Gastroesophageal sphincter (tissue), 4 donors: ENCODE data around the gene PHLDB1. TPM values are rescaled to one million over a fixed set of nuclear protein-coding genes. Genes with fewer than 3 reads are reported as not detected.
A peak's percentile ranks its signal among the peaks of the same experiment; 100 is the strongest.
"Not testable (repeated sequence)": the region's sequence is repeated elsewhere in the genome, so short reads cannot be mapped to it uniquely, and the experiment has no call there.

ENCODE experiments used
- ATAC-seq: fragments of 150-250 bp; one replicate; pipeline ENCODE4 v1.9.1; 2016; ENCODE audit warnings: mild to moderate bottlenecking, moderate library complexity
- H3K27ac ChIP-seq, 4 donors: fragments of 200-600 bp; sonication (generic) in 3 of 4; 1 replicate in 3 of 4; 2 replicates in 1 of 4; pipeline ENCODE4 v1.5.1; 2016 to 2019
- H3K27me3 ChIP-seq: fragments of 200-600 bp; sonication (generic); one replicate; pipeline ENCODE4 v1.5.1; 2019
- H3K36me3 ChIP-seq, 2 donors: fragments of 200-600 bp; sonication (generic); one replicate each; pipeline ENCODE4 v1.5.1; 2019; ENCODE audit warnings: control low read depth in 1 of 2
- H3K4me1 ChIP-seq, 3 donors: fragments of 200-600 bp; sonication (generic); 1 replicate in 2 of 3; 2 replicates in 1 of 3; pipeline ENCODE4 v1.5.1; 2016 to 2019; ENCODE audit warnings: control low read depth in 2 of 3
- H3K4me3 ChIP-seq, 2 donors: fragments of 200-600 bp; sonication (generic); one replicate each; pipeline ENCODE4 v1.5.1; 2019; ENCODE audit warnings: mild to moderate bottlenecking in 1 of 2, moderate library complexity in 1 of 2
- H3K9me3 ChIP-seq, 3 donors: fragments of 200-600 bp; sonication (generic); one replicate each; pipeline ENCODE4 v1.5.1; 2017 to 2019; ENCODE audit warnings: control low read depth in 2 of 3
- EP300 ChIP-seq: sonication (generic); formaldehyde crosslinking; IDR thresholded peaks from one replicate; pipeline ENCODE4 v1.6.1; 2017; ENCODE audit warnings: antibody characterized with exemption, mild to moderate bottlenecking
- POLR2A ChIP-seq, 2 donors: fragments of 450-650 bp; IDR thresholded peaks; one replicate each; pipeline ENCODE4 v1.6.1; 2017; ENCODE audit warnings: antibody characterized with exemption in 2 of 2, mild to moderate bottlenecking in 2 of 2, moderate library complexity in 1 of 2
- POLR2AphosphoS5 ChIP-seq: sonication (generic); formaldehyde crosslinking; IDR thresholded peaks from one replicate; pipeline ENCODE4 v1.6.1; 2017; ENCODE audit warnings: antibody characterized with exemption
- WGBS, 2 donors: methylation state at CpG; one replicate each; pipeline ENCODE4 v1.1.5; 2018; ENCODE audit warnings: low coverage in 1 of 2; 5-methylcytosine and 5-hydroxymethylcytosine counted together
- total RNA-seq, 4 donors: library from RNA; depleted of rRNA; stranded (reverse); fragments of >200 nt; gene quantifications; one replicate each; pipeline ENCODE4 v1.1.0, GENCODE V29; 2016
- TF ChIP-seq, protein P1 (sequence below), 4 experiments: fragments of 200-600 bp in 2 of 4; fragments of 450-650 bp in 2 of 4; sonication (generic) in 1 of 4; IDR thresholded peaks; one replicate each; pipeline ENCODE4 v1.5.1; 2017 to 2019; ENCODE audit warnings: antibody characterized with exemption in 4 of 4, mild to moderate bottlenecking in 2 of 4, moderate library complexity in 2 of 4

The PHLDB1 gene
- total RNA-seq, 4 donors from 2014 or later: 45.8 to 144 (median 101) TPM

DNA sequence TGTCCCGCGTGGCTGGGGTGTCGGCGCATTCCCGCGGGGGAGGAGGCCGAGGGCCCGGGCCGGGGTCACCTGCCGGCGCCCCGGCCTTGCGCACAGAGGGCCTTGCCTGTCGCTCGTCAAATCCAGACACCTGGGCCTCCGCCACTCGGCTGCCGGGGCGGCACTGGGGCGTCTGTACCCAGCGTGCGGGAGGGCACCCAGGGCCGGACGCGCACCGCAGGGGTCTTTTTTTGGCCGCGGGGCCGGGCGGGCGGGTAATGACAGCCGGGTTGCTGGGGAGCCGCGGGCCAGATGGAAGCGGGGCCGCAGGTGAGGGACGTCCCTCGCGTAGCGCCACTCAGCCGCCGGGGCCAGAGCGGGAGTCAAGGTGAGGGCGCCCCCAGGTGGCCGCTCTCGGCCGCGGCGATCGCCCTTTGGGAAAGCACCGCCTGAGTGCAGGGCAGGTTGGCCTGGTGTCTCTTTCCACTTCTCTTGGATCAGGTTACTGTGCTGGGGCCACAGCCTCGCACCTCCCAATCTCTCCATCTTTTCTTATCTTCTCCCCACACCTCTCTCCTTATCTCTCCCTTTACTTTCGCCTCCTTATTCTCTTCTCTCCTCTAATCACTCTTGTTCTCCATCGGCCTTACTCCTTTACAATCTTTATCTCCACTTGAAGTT is 3.5 kb downstream of the PHLDB1 start:
- H3K4me3 ChIP-seq: peak overlapping the region; percentile 29 to 87
- WGBS, 2 donors: 8 to 33% methylated on average over 3 to 9 of the region's 54 CpGs
- peaks cover 0 to 28% of the 10 kb centered on the region in 2 donors for H3K36me3 ChIP-seq
- peak; percentile 41 for ATAC-seq
- no peaks in the 10 kb centered on the region for H3K9me3 ChIP-seq
- H3K27ac ChIP-seq: peak overlapping the region in 3 of 4 donors; percentile 92 to 94 (median 92)
- peaks cover 0 to 83% (median 24%) of the 10 kb centered on the region in 3 donors for H3K4me1 ChIP-seq
- no peaks in the 10 kb centered on the region for H3K27me3 ChIP-seq
- TF ChIP-seq POLR2A (IDR thresholded peaks at IDR 0.05) (no peak), EP300 (no peak), POLR2AphosphoS5 (no peak)
- TF ChIP-seq, protein P1, sequence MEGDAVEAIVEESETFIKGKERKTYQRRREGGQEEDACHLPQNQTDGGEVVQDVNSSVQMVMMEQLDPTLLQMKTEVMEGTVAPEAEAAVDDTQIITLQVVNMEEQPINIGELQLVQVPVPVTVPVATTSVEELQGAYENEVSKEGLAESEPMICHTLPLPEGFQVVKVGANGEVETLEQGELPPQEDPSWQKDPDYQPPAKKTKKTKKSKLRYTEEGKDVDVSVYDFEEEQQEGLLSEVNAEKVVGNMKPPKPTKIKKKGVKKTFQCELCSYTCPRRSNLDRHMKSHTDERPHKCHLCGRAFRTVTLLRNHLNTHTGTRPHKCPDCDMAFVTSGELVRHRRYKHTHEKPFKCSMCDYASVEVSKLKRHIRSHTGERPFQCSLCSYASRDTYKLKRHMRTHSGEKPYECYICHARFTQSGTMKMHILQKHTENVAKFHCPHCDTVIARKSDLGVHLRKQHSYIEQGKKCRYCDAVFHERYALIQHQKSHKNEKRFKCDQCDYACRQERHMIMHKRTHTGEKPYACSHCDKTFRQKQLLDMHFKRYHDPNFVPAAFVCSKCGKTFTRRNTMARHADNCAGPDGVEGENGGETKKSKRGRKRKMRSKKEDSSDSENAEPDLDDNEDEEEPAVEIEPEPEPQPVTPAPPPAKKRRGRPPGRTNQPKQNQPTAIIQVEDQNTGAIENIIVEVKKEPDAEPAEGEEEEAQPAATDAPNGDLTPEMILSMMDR (IDR thresholded peaks at IDR 0.05): peak in 3 of 4 experiments; percentile 74 to 93 (median 79)

DNA sequence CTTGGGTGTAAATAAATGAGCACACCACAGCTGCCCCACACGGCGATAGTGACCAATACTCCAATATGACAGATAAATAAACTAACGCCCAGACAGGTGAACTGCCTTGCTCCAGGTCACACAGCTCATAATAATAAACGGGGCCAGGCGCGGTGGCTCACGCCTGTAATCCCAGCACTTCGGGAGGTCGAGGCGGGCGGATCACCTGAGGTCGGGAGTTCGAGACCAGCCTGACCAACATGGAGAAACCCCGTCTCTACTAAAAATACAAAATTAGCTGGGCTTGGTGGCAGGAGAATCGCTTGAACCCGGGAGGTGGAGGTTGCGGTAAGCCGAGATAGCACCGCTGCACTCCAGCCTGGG is 4.0 kb downstream of the PHLDB1 start:
- not testable (repeated sequence) for ATAC-seq, H3K9me3 ChIP-seq, H3K27me3 ChIP-seq
- peaks cover 0 to 83% (median 19%) of the 10 kb centered on the region in 3 donors for H3K4me1 ChIP-seq
- H3K4me3 ChIP-seq: peak overlapping the region in 1 of 2 donors; percentile 87
- H3K36me3 ChIP-seq: peaks cover 0 to 33% of the 10 kb centered on the region in 2 donors
- WGBS, 2 donors: 53 to 65% methylated on average over 7 to 16 of the region's 19 CpGs
- H3K27ac ChIP-seq: peak overlapping the region in 3 of 4 donors; percentile 49 to 94 (median 92)

DNA sequence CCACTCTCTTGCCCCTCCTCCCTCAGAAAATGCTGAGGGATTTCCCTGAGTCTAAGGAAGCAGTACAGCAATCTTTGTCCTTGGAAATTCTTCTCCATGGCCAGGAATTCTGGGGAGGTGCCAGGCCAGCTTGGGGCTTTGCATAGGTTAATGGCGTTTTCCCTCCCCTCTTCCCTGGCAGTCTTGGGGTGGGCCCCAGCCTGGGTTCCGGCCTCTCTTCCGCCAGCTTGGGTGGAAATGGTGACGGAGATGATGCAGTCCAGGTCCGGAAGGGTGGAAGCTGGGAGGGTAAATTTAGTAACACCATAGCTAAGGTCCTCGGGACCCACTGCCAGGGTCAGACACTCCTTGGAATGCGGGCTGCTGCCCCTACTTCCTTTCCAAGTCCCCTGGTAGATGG is 5.0 kb downstream of the PHLDB1 start:
- no peak for TF ChIP-seq POLR2AphosphoS5
- no peak for TF ChIP-seq EP300
- no peak for TF ChIP-seq POLR2A (IDR thresholded peaks at IDR 0.05)
- TF ChIP-seq, protein P1 (IDR thresholded peaks at IDR 0.05): no peak
- H3K4me3 ChIP-seq: no peak overlapping the region
- ATAC-seq: no peak
- H3K4me1 ChIP-seq: peaks cover 0 to 83% (median 13%) of the 10 kb centered on the region in 3 donors
- peaks cover 0 to 42% of the 10 kb centered on the region in 2 donors for H3K36me3 ChIP-seq
- no peaks in the 10 kb centered on the region for H3K9me3 ChIP-seq
- H3K27ac ChIP-seq: peak overlapping the region in 3 of 4 donors; percentile 62 to 78 (median 63)
- H3K27me3 ChIP-seq: no peaks in the 10 kb centered on the region
- 32% methylated on average over 2 to 5 of the region's 7 CpGs for WGBS, 2 donors

DNA sequence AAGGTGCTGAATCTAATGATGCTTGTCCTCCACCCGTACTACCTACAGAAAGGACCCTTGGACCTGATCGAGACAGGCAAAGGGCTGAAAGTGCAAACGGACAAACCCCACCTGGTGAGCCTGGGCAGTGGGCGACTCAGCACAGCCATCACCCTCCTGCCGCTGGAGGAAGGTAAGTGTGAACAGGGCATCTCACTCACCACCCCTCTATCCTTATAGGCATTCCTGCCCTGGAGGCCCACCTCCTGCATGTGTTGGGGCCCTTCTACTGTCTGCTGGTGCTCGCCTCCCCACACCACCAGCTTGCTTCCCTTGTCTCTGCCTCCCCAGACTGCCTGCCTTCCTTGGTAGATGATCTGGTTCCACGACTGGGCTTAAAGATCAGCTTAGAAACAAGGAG is 7.1 kb downstream of the PHLDB1 start:
- Histone ChIP-seq H3K27ac (peak overlapping the region in 2 of 4 donors; percentile 26 to 63), H3K4me1 (peaks cover 0 to 87% (median 19%) of the 10 kb centered on the region in 3 donors), H3K4me3 (no peak overlapping the region), H3K36me3 (peaks cover 0 to 43% of the 10 kb centered on the region in 2 donors), H3K27me3 (no peaks in the 10 kb centered on the region), H3K9me3 (no peaks in the 10 kb centered on the region)
- TF ChIP-seq EP300 (no peak), POLR2AphosphoS5 (no peak), POLR2A (IDR thresholded peaks at IDR 0.05) (no peak)
- TF ChIP-seq, protein P1 (IDR thresholded peaks at IDR 0.05): no peak
- 79 to 87% methylated on average over 4 to 7 of the region's 7 CpGs for WGBS, 2 donors
- ATAC-seq: no peak

DNA sequence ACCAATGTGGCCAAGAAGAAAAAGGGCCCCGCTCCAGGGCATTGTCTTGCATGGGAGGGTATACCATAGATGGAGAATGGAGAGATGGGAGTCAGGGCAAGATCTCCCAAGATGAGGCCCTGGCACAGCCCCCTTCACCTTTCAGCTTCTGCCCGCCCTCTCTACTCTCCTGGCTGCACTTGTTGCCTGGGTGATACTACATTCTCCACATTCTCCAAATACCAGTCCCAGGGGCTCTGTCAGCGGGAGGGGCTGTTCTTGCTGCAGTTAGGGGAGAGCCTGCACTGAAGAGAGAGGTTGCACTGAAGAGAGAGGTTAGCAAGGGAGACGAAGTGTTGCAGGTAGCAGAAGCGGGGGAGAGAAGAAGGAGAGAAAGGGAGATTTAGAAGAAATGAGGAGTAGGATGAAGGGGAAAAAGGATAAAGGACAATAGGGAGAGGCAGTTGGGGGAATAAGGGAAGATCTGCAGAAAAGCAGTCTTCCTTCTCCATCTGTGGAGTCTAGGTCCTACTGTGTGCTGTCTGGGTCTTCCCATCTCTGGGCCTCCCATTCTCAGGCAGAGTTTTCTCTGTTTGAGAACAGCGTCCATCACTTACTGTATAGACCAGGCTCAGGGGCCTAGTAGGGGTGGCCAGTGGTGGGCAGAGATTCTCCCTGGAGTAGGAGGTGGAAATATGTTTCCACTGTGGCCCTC is 8.0 kb downstream of the PHLDB1 start:
- peaks cover 0 to 87% (median 25%) of the 10 kb centered on the region in 3 donors for H3K4me1 ChIP-seq
- peak overlapping the region in 2 of 4 donors; percentile 87 to 88 for H3K27ac ChIP-seq
- no peak for TF ChIP-seq POLR2A (IDR thresholded peaks at IDR 0.05)
- ATAC-seq: no peak
- H3K4me3 ChIP-seq: no peak overlapping the region
- WGBS, 2 donors: 73 to 79% methylated on average over 2 to 5 of the region's 6 CpGs
- no peaks in the 10 kb centered on the region for H3K27me3 ChIP-seq
- H3K9me3 ChIP-seq: no peaks in the 10 kb centered on the region
- H3K36me3 ChIP-seq: peaks cover 0 to 43% of the 10 kb centered on the region in 2 donors
